B cell (primary cell): ENCODE results near the gene RALY. TPM values are rescaled to one million over a fixed set of nuclear protein-coding genes. Genes with fewer than 3 reads are reported as not detected.

Experiments
- ATAC-seq: fragments of 200-7000 bp; cut with Tn5 transposase; one replicate; pipeline ENCODE4 v1.10.0; 2021; ENCODE audit warnings: low read depth, mild to moderate bottlenecking, moderate number of reproducible peaks, moderate library complexity
- CTCF ChIA-PET: fragments of 350-600 bp; sonication (Branson Sonifier 250); formaldehyde crosslinking; loops from one replicate; lab custom pipeline; 2021; ENCODE audit warnings: antibody characterized with exemption, inconsistent platforms; lab: Charles Lee
- POLR2A ChIA-PET: fragments of 350-600 bp; sonication (Branson Sonifier 250); formaldehyde crosslinking; loops from one replicate; lab custom pipeline; 2021; ENCODE audit warnings: antibody characterized with exemption; lab: Charles Lee
- DNase-seq: peaks from one replicate; pipeline ENCODE4 v3.0.0; 2013
- H2AFZ ChIP-seq: 2 replicates; pipeline ENCODE4 v1.6.1; 2012; ENCODE audit warnings: mild to moderate bottlenecking, low read depth, low read length; ENCODE audit not compliant: insufficient read depth, poor library complexity, severe bottlenecking
- H3K27ac ChIP-seq, 2 donors: 1 replicate in 1 of 2; 2 replicates in 1 of 2; pipeline ENCODE4 v1.5.1; 2012 to 2013; ENCODE audit warnings: low read length in 2 of 2, mild to moderate bottlenecking in 2 of 2, moderate library complexity in 1 of 2
- H3K27me3 ChIP-seq, 4 experiments: fragments of 200-600 bp in 1 of 4; sonication (generic) in 1 of 4; replicated peaks in 1 of 4; 1 replicate in 2 of 4; 2 replicates in 2 of 4; pipeline versions ENCODE4 v1.6.1 to v1.7.0; 2013 to 2016; ENCODE audit warnings: low read length in 3 of 4, mild to moderate bottlenecking in 2 of 4, mixed read lengths in 1 of 4, moderate library complexity in 1 of 4; ENCODE audit not compliant: insufficient read depth in 4 of 4, control insufficient read depth in 3 of 4; ENCODE audit errors: control extremely low read depth in 1 of 4
- H3K36me3 ChIP-seq, 2 experiments: replicated peaks in 1 of 2; 1 replicate in 1 of 2; 2 replicates in 1 of 2; pipeline versions ENCODE4 v1.6.1 to v1.7.1; 2013; ENCODE audit warnings: low read length in 1 of 2; ENCODE audit not compliant: insufficient read depth in 2 of 2, control insufficient read depth in 1 of 2; ENCODE audit errors: control extremely low read depth in 1 of 2, extremely low read depth in 1 of 2
- H3K4me1 ChIP-seq, 2 donors: fragments of 200-600 bp in 1 of 2; sonication (generic) in 1 of 2; 1 replicate in 1 of 2; 2 replicates in 1 of 2; pipeline versions ENCODE4 v1.5.1 to v1.6.1; 2013 to 2017; ENCODE audit warnings: low read length in 2 of 2; ENCODE audit not compliant: control insufficient read depth in 2 of 2, insufficient read depth in 2 of 2
- H3K4me2 ChIP-seq: replicated peaks from 2 replicates; pipeline ENCODE3; 2012; ENCODE audit warnings: mild to moderate bottlenecking, low read depth, low read length; ENCODE audit not compliant: poor library complexity, severe bottlenecking
- H3K4me3 ChIP-seq, 5 experiments: fragments of 200-600 bp in 1 of 5; sonication (generic) in 1 of 5; 1 replicate in 3 of 5; 2 replicates in 2 of 5; pipeline versions ENCODE4 v1.5.1 to v1.7.0; 2011 to 2016; ENCODE audit warnings: low read length in 4 of 5, mild to moderate bottlenecking in 4 of 5, low read depth in 2 of 5, control low read depth in 1 of 5, moderate library complexity in 1 of 5; ENCODE audit not compliant: insufficient read depth in 1 of 5; ENCODE audit errors: control extremely low read depth in 1 of 5, extremely low read depth in 1 of 5
- H3K79me2 ChIP-seq: fragments of 200-600 bp; sonication (generic); one replicate; pipeline ENCODE4 v1.6.0; 2016; ENCODE audit warnings: low read length; ENCODE audit not compliant: control insufficient read depth, insufficient read depth
- H3K9ac ChIP-seq: fragments of 200-600 bp; sonication (generic); 2 replicates; pipeline ENCODE4 v1.6.1; 2017; ENCODE audit warnings: mild to moderate bottlenecking, low read length, moderate library complexity
- H3K9me3 ChIP-seq, 3 donors: one replicate each; pipeline versions ENCODE4 v1.6.1 to v1.7.1; 2013; ENCODE audit warnings: low read length in 2 of 3; ENCODE audit not compliant: control insufficient read depth in 2 of 3, insufficient read depth in 1 of 3; ENCODE audit errors: control extremely low read depth in 1 of 3
- H4K20me1 ChIP-seq: 2 replicates; pipeline ENCODE4 v1.6.0; 2012; ENCODE audit warnings: mild to moderate bottlenecking, low read length; ENCODE audit not compliant: insufficient read depth, control insufficient read depth, poor library complexity, severe bottlenecking
- H3K27ac Mint-ChIP-seq: one replicate; pipeline ENCODE4 v1.8.0; 2021; ENCODE audit warnings: mixed read lengths
- H3K27me3 Mint-ChIP-seq: one replicate; pipeline ENCODE4 v1.8.0; 2021; ENCODE audit warnings: mixed read lengths
- H3K4me1 Mint-ChIP-seq: one replicate; pipeline ENCODE4 v1.8.0; 2021; ENCODE audit warnings: mixed read lengths
- H3K4me3 Mint-ChIP-seq: one replicate; pipeline ENCODE4 v1.8.0; 2021; ENCODE audit warnings: mixed read lengths
- H3K9me3 Mint-ChIP-seq: one replicate; pipeline ENCODE4 v1.8.0; 2022; ENCODE audit warnings: mixed read lengths; ENCODE audit not compliant: insufficient read depth
- CTCF ChIP-seq: fragments of 200-600 bp; IDR thresholded peaks from one replicate; pipeline ENCODE4 v1.8.0; 2022; ENCODE audit warnings: antibody characterized with exemption, mild to moderate bottlenecking
- EZH2 ChIP-seq: IDR thresholded peaks from 2 replicates; pipeline ENCODE4 v1.6.1; 2012; ENCODE audit warnings: borderline replicate concordance, low read depth, mild to moderate bottlenecking, moderate library complexity, low read length; ENCODE audit not compliant: insufficient read depth, poor library complexity, severe bottlenecking
- WGBS: methylation state at CpG from one replicate; pipeline ENCODE4 v1.1.5; 2013; ENCODE audit warnings: missing lambda C conversion rate; ENCODE audit not compliant: insufficient coverage; 5-methylcytosine and 5-hydroxymethylcytosine counted together
- intact Hi-C: fragments of 100-400 bp; cut with micrococcal nuclease; formaldehyde crosslinking; loops from one replicate; pipeline ENCODE4 v1.10.0; 2022
- polyA plus RNA-seq: library from polyadenylated mRNA; depleted of rRNA; stranded (reverse); fragments of >200 nt; gene quantifications from 2 replicates; pipeline ENCODE4 v1.2.3, GENCODE V29; 2012
- total RNA-seq, 2 donors: library from RNA; stranded (reverse); fragments of 120-200 nt in 1 of 2; gene quantifications; 1 replicate in 1 of 2; 2 replicates in 1 of 2; pipeline versions ENCODE4 v1.2.3 to v1.2.4, GENCODE V29; 2013 to 2022

Gene RALY
- total and polyA plus RNA-seq, 2 donors (not counting 1 experiment from before 2014, with no cell fraction given): 89.8 to 94.4 TPM

GRCh38 chr20:34015401-34016335 is 22.0 kb downstream of the RALY start:
- CTCF ChIA-PET: no interaction called here
- no peak overlapping the region for H3K27ac Mint-ChIP-seq

More at GRCh38 chr20:34015401-34016335, 22.0 kb downstream of the RALY start:
- H3K27me3 ChIP-seq: no peaks in the 10 kb centered on the region
- no peak overlapping the region for H3K9ac ChIP-seq
- Mint-ChIP-seq H3K9me3 (no peaks in the 10 kb centered on the region), H3K4me1 (peaks cover 85% of the 10 kb centered on the region), H3K4me3 (no peak overlapping the region), H3K27me3 (no peaks in the 10 kb centered on the region)
- H3K36me3 ChIP-seq: peaks cover 0 to 6% of the 10 kb centered on the region in 2 experiments
- no peak overlapping the region for H3K4me3 ChIP-seq
- H3K9me3 ChIP-seq: no peaks in the 10 kb centered on the region
- POLR2A ChIA-PET: no interaction called here
- peak overlapping the region in 1 of 2 donors; percentile 10 for H3K27ac ChIP-seq
- H2AFZ ChIP-seq: no peak overlapping the region
- intact Hi-C loops: no loop called here
- H3K79me2 ChIP-seq: peaks cover 97% of the 10 kb centered on the region
- TF ChIP-seq EZH2 (no peak), CTCF (no peak)
- H3K4me1 ChIP-seq: peaks cover 54 to 56% of the 10 kb centered on the region in 2 donors
- WGBS: 91% methylated on average over 3 of the region's 6 CpGs
- no peak overlapping the region for H3K4me2 ChIP-seq
- peaks cover 95% of the 10 kb centered on the region for H4K20me1 ChIP-seq
- DNase-seq (no peak), ATAC-seq (no peak)
